Measurements from ENCODE around the gene LYRM1. TPM values are rescaled to one million over a fixed set of nuclear protein-coding genes. Genes with fewer than 3 reads are reported as not detected.

Gene LYRM1
- polyA plus RNA-seq, 1 donor (not counting 4 experiments of a cell fraction or from before 2014, with no cell fraction given), result 21.7 TPM

- TF ChIP-seq CTCF (optimal IDR thresholded peaks at IDR 0.05 in 1 of 3, IDR thresholded peaks at IDR 0.05 in 1 of 3, conservative IDR thresholded peaks at IDR 0.05 in 1 of 3; ENCODE audit: extremely low read depth in 1 of 3, insufficient read depth in 2 of 3, low read length in 3 of 3), result no peak
- TF ChIP-seq EZH2 (IDR thresholded peaks at IDR 0.05; ENCODE audit: low read length), result no peak
- H3K36me3 ChIP-seq (ENCODE audit: control insufficient read depth in 2 of 2, extremely low read depth in 1 of 2, insufficient read depth in 2 of 2, low read length in 2 of 2), result peaks cover 0 to 2% of the 10 kb centered on the region in 2 experiments
- no peak overlapping the region for H2AFZ ChIP-seq (ENCODE audit: control insufficient read depth, low read length)
- no peaks in the 10 kb centered on the region for H4K20me1 ChIP-seq (ENCODE audit: control insufficient read depth, extremely low read depth, insufficient read depth, low read length)
- dilution Hi-C loops (cut with MboI; ENCODE audit: extremely low pct_ligation_motif_present, low sequenced_read_pairs), result no loop called here
- H3K27me3 ChIP-seq (ENCODE audit: control insufficient read depth, extremely low read depth, insufficient read depth, low read length), result no peaks in the 10 kb centered on the region
- peaks cover 80% of the 10 kb centered on the region for H3K79me2 ChIP-seq (ENCODE audit: control insufficient read depth, insufficient read depth, low read length)
- H3K9me3 ChIP-seq (ENCODE audit: control insufficient read depth, low read depth, low read length), result no peaks in the 10 kb centered on the region
- no peak for DNase-seq (ENCODE audit: low read depth, low spot score)
- H3K27ac ChIP-seq (ENCODE audit: control insufficient read depth, insufficient read depth, low read length), result peak overlapping the region; percentile 10
- no peak for FAIRE-seq
- H3K4me3 ChIP-seq (ENCODE audit: control insufficient read depth in 2 of 3, extremely low read depth in 1 of 3, insufficient read depth in 2 of 3, low read depth in 1 of 3, low read length in 3 of 3), result no peak overlapping the region
- H3K4me1 ChIP-seq (ENCODE audit: control insufficient read depth, extremely low read depth, insufficient read depth, low read length), result peaks cover 48% of the 10 kb centered on the region
- no peak overlapping the region for H3K9ac ChIP-seq (ENCODE audit: control insufficient read depth, extremely low read depth, insufficient read depth, low read length)
- H3K4me2 ChIP-seq (ENCODE audit: control insufficient read depth, extremely low read depth, insufficient read depth, low read depth, low read length), result no peak overlapping the region
- H3K9me1 ChIP-seq (ENCODE audit: control insufficient read depth, extremely low read depth, insufficient read depth, low read length), result no peaks in the 10 kb centered on the region
Observed at GRCh38 chr16:20875355-20875650, 25.3 kb upstream of the LYRM1 start.

- Histone ChIP-seq H3K9me3 (ENCODE audit: control insufficient read depth, low read depth, low read length) (no peaks in the 10 kb centered on the region), H3K9me1 (ENCODE audit: control insufficient read depth, extremely low read depth, insufficient read depth, low read length) (no peaks in the 10 kb centered on the region), H3K79me2 (ENCODE audit: control insufficient read depth, insufficient read depth, low read length) (peaks cover 77% of the 10 kb centered on the region), H4K20me1 (ENCODE audit: control insufficient read depth, extremely low read depth, insufficient read depth, low read length) (no peaks in the 10 kb centered on the region), H3K36me3 (ENCODE audit: control insufficient read depth in 2 of 2, extremely low read depth in 1 of 2, insufficient read depth in 2 of 2, low read length in 2 of 2) (peaks cover 0 to 2% of the 10 kb centered on the region in 2 experiments), H3K9ac (ENCODE audit: control insufficient read depth, extremely low read depth, insufficient read depth, low read length) (peak overlapping the region; percentile 63), H3K4me3 (ENCODE audit: control insufficient read depth in 2 of 3, extremely low read depth in 1 of 3, insufficient read depth in 2 of 3, low read depth in 1 of 3, low read length in 3 of 3) (peak overlapping the region in 2 of 3 experiments; percentile 21 to 52), H3K4me2 (ENCODE audit: control insufficient read depth, extremely low read depth, insufficient read depth, low read depth, low read length) (peak overlapping the region; percentile 94), H3K27me3 (ENCODE audit: control insufficient read depth, extremely low read depth, insufficient read depth, low read length) (no peaks in the 10 kb centered on the region), H3K4me1 (ENCODE audit: control insufficient read depth, extremely low read depth, insufficient read depth, low read length) (peaks cover 40% of the 10 kb centered on the region), H2AFZ (ENCODE audit: control insufficient read depth, low read length) (no peak overlapping the region), H3K27ac (ENCODE audit: control insufficient read depth, insufficient read depth, low read length) (peak overlapping the region; percentile 79)
- TF ChIP-seq CTCF (optimal IDR thresholded peaks at IDR 0.05 in 1 of 3, IDR thresholded peaks at IDR 0.05 in 1 of 3, conservative IDR thresholded peaks at IDR 0.05 in 1 of 3; ENCODE audit: extremely low read depth in 1 of 3, insufficient read depth in 2 of 3, low read length in 3 of 3), result no peak
- DNase-seq (ENCODE audit: low read depth, low spot score) (no peak), FAIRE-seq (no peak)
- dilution Hi-C loops (cut with MboI; ENCODE audit: extremely low pct_ligation_motif_present, low sequenced_read_pairs), result no loop called here
Observed at GRCh38 chr16:20878682-20879147, 21.9 kb upstream of the LYRM1 start.
